ENCODE data around the gene KHNYN.

Gene KHNYN

GRCh38 chr14:24399999-24400718 lies 29.6 kb upstream of the KHNYN start:
- no peak for DNase-seq

DNA sequence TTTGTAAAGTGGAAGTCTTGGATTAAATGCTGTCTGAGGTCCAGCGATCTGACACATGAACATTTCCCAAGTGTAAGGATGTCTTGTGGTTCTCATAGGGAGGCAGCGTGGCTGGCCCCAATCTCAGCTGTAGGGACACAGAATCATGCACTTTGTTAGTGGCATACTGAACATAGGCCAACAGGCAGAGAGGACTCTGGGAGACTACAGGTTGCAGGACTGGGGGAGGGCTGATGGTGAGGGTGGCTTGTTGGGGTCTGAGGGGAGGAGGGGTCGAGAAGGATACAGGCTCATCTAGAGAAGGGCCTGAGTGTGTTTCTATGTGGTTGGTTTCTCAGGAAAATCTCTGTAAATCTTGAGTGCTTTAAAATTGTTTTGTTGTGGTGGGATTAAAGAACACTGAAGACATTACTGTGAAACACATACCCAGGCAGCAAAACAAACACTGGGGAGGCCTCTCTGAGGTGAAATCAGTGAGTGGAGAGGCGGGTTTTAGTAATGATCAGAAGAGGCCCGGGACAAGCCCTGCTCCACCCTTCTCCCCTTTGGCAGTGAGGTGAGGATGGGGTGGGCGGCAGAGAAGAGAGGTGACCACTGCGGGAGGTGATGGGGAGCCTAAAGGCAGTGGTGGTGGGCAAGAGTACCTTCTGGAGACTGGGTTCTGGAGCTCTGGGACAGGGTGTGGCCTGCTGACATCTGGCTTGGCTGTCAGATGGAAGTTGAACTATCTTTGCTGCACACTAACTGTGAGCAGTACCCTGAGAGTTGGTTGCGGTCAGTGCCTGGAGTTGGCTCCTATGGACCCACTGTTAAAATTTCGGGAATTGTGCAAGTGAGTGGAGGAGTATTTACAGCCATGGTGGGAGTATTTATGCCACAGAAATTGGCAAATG lies 27.7 kb upstream of the KHNYN start:
- no peak for DNase-seq

DNA sequence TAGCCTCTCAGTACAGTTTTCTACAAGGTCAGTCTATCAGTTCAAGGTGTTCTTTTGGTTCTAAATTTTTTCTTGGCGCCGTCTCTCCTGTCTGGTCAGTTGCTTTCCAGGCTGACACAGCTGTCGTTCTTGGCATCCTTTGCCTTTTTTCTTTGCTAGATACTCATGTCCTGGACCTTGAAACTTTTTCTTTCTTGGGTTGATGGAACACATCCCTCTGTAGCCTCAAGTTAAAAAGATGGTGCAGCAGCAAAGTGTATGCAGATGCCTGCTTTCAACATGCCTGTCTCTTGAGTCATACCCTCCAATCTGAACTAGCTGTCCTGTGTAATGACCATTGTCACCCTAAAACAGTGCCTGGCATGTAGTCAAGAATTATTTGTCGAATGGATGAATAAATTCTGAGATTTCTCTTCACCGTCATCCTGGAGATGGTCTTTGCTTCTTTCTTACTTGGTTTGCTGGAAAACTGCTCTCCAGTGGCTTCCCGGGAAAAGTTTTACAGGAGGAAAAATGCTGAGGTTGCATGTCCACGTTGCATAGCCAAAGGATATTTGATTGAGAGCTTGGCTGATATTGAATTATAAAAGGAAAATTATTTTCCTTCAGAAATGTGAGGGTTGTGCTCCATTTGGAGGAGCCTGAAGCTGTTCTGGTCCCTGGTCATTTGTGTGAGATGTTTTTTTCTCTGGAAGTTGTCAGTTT lies 26.3 kb upstream of the KHNYN start:
- DNase-seq = no peak

GRCh38 chr14:24404814-24405213 lies 24.9 kb upstream of the KHNYN start:
- no peak for DNase-seq

DNA sequence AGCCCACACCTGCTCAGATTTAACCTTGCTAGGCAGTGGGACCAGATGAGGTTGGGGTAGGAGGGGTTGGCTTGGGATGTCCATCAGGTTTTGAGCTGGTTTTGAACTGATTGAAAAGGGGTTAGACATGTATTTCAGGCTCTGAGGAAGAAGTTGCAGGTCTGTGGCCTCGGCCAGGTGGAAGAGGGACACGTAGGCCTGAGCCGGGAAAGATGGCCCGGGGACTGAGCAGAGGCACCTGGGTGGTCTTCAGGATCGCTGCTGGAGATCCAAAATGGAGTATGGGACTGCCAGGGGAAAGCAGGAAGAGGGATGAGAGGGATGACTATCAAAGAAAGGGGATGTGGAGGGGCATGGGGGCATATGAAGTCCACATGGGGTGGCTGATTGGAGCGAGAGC lies 23.3 kb upstream of the KHNYN start:
- no peak for DNase-seq

DNA sequence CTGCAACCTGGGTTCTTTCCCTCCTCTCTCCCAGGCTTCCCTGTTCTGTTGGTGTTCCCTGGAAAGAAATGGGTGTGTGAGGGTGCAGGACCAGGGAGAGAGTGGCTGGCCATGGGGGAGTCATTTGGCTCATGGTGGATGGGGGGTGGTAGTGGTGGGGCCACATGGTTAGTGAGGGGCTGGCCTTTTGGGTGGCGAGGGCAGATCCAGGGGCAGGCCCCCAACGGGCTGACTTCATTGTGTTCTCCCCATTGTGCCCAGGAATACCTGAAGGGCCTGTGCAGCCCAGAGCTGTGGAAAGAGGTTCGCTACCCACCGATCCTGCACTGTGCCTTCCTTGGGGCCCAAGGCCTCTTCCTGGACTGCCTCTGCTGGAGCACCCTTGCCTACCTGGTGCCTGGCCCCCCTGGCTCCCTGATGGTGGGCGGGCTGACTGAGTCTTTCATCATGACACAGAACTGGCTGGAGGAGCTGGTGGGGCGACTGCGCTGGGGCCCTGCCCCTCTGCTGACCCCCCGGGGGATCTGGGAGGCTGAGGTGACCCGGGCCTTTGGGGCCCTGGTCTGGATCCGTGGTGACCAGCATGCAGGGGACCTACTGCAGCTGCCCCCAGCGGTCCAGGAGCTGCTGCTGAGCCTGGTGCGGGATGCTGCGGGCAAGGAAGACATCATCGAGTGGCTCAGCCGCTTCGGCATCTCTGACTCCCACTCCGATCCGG lies 22.0 kb upstream of the KHNYN start:
- no peak for DNase-seq

GRCh38 chr14:24408764-24409163 lies 21.0 kb upstream of the KHNYN start:
- peak in 3 of 56 donors; percentile 20 to 30 (median 27) for DNase-seq

- DNase-seq = no peak
Measured at GRCh38 chr14:24409192-24409591, 20.6 kb upstream of the KHNYN start.

DNA sequence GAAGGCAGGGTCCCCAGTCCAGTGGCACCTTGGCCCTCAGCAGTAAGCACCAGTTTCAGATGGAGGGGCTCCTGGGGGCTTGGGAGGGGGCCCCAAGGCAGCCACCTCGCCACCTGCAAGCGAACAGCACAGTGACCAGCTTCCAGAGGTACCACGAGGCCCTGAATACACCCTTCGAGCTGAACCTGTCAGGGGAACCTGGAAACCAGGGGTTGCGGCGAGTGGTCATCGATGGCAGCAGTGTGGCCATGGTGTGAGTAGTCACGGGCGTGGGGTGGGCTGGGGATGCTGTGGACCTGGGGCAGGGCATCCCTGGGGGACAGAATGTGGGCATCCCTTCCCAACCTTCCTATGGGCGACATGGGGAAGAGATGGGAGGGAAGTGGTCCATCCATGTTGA lies 19.8 kb upstream of the KHNYN start:
- no peak for DNase-seq

DNA sequence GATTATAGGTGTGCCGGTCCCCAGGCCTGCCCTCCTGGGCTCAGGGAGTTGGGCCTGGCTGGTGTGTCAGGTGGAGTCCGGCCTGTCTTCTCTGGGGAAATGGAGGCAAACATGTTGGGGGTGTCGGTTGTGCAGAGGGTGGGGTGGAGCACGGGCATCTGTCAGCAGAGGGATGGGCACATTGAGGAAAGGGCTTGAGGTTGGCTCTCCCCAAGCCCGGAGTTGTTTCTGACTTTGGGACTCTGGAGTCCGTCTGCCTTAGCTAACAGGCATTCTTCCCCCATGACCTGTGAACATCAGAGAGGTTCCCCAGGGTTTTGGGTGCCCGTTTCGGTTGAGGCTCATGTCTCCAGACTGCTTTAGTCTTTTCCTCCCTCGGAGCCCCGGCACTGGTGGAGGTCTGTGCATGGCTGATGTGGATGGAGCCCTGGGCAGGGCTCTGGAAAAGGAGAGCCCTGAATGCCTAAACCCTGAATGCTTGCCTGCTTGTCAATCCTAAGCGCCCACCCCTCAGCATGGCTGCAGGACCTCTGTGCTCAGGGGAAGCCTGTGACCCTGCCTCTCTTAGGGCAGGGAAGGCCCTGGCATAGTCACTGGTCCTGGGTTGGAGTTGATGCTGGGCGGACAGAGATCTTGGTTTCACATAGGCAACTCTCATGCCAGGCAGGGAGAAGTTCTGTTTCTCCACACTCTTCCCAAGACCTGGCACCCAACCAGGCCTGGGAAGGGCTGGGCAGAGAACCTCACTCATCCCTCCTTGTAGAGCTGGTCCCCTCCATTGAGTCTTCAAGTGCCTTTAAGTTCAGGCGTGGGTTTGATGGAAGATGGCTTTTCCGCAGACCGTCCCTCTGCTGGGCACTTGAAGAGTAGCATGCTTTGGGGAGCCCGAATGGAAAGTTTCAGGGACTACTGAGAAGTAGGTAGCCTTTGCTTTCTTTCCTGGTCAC lies 18.0 kb upstream of the KHNYN start:
- peak in 1 of 56 donors; percentile 17 for DNase-seq

- DNase-seq = no peak
Measured at GRCh38 chr14:24414077-24414476, 15.7 kb upstream of the KHNYN start.

DNA sequence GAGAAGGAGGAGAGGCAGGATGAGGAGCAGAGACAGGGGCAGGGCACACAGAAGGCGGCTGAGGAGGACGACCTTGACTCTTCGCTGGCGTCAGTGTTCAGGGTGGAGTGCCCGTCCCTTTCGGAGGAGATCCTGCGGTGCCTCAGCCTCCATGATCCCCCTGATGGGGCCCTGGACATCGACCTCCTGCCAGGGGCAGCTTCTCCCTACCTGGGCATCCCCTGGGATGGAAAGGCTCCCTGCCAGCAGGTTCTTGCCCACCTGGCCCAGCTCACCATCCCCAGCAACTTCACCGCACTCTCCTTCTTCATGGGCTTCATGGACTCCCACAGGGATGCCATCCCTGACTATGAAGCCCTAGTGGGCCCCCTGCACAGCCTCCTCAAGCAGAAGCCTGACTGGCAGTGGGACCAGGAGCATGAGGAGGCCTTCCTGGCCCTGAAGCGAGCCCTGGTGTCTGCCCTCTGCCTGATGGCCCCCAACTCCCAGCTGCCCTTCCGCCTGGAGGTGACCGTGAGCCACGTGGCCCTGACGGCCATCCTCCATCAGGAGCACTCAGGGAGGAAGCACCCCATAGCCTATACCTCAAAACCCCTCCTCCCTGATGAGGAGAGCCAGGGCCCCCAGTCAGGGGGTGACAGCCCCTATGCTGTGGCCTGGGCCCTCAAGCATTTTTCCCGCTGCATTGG lies 14.9 kb upstream of the KHNYN start:
- DNase-seq = no peak

GRCh38 chr14:24415421-24416253 lies 14.1 kb upstream of the KHNYN start:
- no peak for DNase-seq

GRCh38 chr14:24416254-24416931 lies 13.4 kb upstream of the KHNYN start:
- DNase-seq = no peak

DNA sequence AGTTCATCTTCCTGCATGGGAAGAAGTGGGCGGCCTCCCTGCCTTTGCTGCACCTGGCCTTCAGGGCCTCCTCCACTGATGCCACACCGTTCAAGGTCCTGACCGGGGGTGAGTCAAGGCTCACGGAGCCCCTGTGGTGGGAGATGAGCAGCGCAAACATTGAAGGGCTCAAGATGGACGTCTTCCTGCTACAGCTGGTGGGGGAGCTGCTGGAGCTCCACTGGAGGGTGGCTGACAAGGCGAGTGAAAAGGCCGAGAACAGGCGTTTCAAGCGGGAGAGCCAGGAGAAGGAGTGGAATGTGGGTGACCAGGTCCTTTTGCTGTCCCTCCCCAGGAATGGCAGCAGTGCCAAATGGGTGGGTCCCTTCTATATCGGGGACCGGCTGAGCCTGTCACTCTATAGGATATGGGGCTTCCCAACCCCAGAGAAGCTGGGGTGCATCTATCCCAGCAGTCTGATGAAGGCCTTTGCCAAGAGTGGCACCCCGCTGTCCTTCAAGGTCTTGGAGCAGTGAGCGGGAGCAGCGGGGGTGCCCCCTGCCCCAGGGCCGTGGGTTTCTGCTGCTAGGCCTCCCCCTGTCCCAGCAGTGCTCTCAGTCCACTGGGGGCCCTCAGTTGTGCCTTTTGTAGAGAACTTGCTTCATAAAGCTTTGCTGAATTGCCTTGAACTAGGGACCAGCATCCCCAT lies 12.7 kb upstream of the KHNYN start:
- DNase-seq = no peak

DNA sequence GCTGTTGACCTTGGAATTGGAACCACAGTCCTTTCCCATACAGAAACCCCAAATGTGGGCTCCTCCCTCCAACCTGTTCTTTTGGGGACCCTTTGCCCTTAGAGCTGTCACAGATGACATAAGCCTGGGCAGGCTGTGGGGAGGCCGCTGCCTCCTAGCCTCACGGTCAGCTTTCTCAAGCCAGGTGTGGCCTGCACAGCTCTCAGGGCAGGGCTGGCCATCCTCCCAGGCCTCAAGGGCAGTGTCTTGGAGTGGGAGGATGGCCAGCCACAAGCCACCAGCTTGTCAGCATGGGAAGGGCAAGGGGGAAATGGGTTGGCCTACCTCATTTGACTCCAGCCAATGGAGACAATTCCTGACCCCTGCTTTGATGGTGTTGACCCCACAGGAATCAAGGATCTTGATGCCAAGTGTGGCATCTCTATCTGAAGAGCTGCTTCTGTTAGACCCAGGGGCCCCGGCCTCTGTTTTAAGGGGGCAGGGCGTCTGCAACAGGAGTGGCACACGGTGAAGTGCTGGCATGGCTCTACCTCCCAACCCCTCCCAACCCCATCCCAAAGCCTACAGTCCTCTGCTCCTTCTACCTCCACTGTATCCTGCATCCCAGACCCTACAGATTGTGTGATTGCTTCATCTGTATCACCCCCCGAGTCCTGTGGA lies 11.8 kb upstream of the KHNYN start:
- DNase-seq = no peak

GRCh38 chr14:24418492-24418873 lies 11.3 kb upstream of the KHNYN start:
- no peak for DNase-seq

Data from nucleus accumbens (tissue), 56 donors.